SK-N-MC (cell line): ENCODE measurements around the gene GAPT.

Source experiments
- EZH2 ChIP-seq: fragments of 200-600 bp; sonication (generic); IDR thresholded peaks from one replicate; pipeline ENCODE4 v1.6.1; 2017; ENCODE audit warnings: antibody characterized with exemption
- POLR2AphosphoS5 ChIP-seq: IDR thresholded peaks from 2 replicates; pipeline ENCODE4 v1.6.1; 2012; ENCODE audit warnings: mild to moderate bottlenecking, low read depth, low read length, borderline replicate concordance

GRCh38 chr5:58517198-58517597 lies 26.0 kb downstream of the GAPT start:
- TF ChIP-seq EZH2 (no peak), POLR2AphosphoS5 (no peak)
